IPS-NIHi7 (cell line): ENCODE results near the gene TCP10L.
"Not testable (repeated sequence)": the region's sequence is repeated elsewhere in the genome, so short reads cannot be mapped to it uniquely, and the experiment has no call there.

ENCODE experiments used
- DNase-seq: peaks from one replicate; pipeline ENCODE4 v3.0.0; 2012; ENCODE audit warnings: mixed read lengths; ENCODE audit errors: extremely low spot score

The TCP10L gene

GRCh38 chr21:32587120-32587519 lies 1.8 kb upstream of the TCP10L start:
- no peak for DNase-seq

DNA sequence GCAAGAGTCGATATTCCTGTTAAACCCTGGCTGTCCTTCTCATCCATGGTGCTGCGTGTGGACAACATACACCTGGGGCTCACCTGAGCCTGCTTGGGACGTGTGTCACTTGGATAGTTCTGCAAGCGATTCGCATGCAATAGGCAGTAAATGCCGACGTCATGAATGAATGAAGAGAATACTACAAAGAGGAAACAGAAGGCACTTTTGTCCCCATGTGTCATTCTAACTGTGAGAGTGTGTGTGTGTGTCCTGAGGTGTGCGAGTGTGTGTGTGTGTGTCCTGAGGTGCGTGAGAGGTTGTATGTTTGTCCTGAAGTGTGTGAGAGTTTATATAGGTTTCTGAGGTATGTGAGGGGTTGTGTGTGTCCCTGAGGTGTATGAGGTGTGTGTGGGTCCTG lies 647 bp upstream of the TCP10L start:
- DNase-seq = no peak

GRCh38 chr21:32584472-32584871 lies 851 bp downstream of the TCP10L start:
- DNase-seq = no peak

- no peak for DNase-seq
These were observed 3.6 kb downstream of the TCP10L start for GRCh38 chr21:32581732-32582131.

GRCh38 chr21:32580949-32581348 lies 4.4 kb downstream of the TCP10L start:
- no peak for DNase-seq

DNA sequence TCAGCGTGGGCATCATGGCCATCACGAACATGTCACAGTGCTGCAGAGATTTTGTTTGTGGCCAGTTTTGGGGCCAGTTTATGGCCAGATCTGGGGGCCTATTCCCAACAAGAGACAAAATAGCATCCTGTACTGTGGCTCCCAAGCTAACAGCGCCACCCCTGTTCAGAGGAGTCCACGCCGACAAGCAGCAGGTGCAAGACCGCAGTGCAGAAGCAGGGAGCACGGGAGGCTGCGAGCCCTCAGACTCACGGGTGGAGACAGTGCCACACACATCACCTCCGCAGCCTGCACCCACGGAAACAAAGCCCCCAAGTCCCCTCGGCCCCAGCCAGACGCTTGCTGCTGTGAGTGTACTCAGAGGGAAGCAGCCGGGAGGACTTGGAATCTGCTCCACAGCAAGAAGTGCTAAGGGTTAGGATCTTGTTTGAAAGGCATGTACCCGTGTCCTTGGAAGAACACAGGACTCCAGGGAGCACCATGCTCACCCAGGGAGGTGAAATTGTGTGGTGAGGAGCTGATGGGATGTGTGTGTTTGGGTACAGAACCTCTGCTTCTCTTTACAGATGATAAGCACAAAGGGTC lies 7.1 kb downstream of the TCP10L start:
- peak; percentile 46 for DNase-seq

GRCh38 chr21:32576011-32576410 lies 9.3 kb downstream of the TCP10L start:
- DNase-seq = no peak

GRCh38 chr21:32574946-32575925 lies 10.1 kb downstream of the TCP10L start:
- no peak for DNase-seq

- no peak for DNase-seq
These were observed 12.5 kb downstream of the TCP10L start for GRCh38 chr21:32572574-32573420.

DNA sequence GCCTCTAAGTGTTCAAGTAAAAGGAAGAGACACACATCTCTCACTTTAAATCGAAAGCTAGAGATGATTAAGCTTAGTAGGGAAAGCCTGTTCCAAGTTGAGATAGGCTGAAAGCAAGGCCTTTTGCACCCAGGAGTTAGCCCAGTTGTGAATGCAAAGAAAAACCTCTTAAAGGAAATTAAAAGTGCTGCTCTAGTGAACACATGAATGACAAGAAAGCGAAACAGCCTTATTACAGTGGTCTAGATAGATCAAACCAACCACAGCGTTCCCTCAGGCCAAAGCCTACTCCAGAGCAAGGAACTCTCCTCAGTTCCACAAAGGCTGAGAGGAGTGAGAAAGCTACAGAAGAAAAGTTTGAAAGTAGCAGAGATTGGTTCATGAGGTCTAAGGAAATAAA lies 14.9 kb downstream of the TCP10L start:
- DNase-seq = no peak

GRCh38 chr21:32569261-32570230 lies 15.8 kb downstream of the TCP10L start:
- DNase-seq = peak; percentile 81

GRCh38 chr21:32567626-32568025 lies 17.7 kb downstream of the TCP10L start:
- no peak for DNase-seq

DNA sequence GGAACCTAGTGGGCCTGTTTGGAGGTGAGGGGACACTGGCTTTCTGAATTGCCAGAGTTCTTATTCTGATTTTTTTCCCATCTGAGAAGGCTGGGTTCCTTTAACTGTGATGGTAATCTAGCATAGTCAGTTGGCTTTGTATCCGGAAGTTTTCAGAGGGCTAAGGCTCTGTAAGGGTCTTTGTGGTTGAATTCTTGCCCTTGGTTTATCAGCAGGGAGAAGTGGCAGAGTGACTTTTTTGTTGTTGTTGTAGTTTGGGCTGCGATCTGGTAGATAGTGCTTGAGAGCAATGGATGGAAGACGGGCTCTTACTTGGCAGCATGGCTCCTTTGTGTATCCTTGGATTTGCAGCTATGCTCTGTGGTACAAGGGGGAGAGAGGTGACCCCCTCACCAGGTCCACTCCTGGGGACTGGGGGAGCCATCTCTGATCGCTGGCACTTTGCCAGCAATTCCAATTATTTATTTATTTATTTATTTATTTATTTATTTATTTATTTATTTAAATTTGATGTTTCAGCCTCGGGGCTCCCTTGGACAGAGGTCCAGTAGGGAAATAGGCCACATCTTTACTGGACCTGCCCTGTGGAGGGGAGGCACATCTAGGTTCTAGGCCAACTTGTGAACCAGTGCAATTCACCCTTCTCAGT lies 18.5 kb downstream of the TCP10L start:
- no peak for DNase-seq

DNA sequence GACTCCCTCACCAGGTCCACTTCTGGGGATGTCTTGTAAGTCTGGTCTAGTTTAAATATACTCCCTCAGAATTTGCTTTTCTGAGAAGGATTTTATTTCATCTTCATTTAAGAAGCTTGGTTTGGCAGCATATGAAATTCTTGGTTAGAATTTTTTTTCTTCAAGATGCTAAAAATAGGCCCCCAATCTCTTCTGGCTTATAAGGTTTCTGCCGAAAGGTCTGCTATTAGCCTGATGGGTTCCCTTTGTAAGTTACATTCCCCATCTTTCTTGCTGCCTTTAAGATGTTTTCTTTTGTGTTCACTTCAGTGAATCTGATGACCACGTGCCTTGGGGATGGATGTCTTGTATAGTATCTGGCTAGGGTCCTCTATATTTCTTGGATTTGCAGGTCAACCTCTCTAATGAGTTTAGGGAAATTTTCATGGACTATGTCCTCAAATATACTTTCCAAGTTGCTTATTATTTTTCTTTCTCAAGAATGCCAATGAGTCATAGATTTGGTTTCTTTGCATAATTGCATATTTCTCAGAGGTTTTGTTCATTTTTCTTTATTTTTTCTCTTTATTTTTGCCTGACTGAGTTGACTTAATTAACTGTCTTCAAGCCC lies 19.4 kb downstream of the TCP10L start:
- no peak for DNase-seq

DNA sequence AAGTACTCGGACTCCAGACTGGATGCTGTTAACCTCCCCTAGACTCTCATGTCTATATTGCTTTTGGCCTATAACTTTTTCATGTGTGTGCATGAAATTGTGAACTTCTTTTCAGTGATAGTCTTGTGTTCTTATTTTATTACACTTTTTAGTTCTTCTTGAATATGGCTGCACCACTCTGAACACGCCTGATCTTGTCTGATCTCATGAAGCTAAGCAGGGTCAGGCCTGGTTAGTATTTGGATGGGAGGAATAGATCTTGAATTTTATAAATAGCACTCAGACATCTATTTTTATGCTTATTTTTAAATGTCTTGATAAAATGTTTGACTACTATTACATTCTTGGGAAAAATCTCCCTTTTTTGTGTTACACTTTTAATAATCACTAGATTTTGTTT lies 22.4 kb downstream of the TCP10L start:
- DNase-seq = no peak

GRCh38 chr21:32562426-32562825 lies 22.9 kb downstream of the TCP10L start:
- DNase-seq = no peak

DNA sequence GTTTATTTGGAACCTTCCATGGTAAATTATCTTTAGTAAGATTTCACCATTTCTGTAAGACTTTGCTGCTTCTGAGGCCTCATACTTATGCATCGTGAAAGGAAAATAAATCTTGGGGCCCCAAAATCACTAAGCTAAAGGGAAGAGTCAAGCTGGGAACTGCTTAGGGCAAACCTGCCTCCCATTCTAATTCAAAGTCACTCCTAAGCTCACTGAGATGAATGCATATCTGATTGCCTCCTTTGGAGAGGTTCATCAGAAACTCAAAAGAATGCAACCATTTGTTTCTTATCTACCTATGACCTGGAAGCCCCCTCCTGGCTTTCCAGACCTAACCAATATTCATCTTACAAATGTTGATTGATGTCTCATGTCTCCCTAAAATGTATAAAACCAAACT lies 23.8 kb downstream of the TCP10L start:
- DNase-seq = not testable (repeated sequence)

DNA sequence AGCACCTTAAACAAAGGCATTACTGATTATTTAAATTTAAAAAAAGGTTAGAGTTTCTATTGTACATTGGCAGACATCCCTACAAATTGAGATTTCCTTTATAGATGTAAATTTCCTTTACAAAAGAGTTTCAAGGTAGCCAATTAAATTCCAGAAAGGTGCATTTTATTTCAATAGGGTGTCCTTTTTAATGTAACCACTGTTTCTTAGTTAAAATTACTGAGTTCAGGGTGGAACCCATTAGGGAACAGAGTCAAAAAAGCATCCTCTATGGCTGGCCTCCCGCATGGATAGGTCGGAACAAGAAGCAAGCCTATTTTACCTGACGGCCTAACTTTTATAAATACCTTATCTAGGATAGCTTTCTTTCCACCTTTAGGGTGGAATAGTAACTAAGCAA lies 24.4 kb downstream of the TCP10L start:
- DNase-seq = no peak

DNA sequence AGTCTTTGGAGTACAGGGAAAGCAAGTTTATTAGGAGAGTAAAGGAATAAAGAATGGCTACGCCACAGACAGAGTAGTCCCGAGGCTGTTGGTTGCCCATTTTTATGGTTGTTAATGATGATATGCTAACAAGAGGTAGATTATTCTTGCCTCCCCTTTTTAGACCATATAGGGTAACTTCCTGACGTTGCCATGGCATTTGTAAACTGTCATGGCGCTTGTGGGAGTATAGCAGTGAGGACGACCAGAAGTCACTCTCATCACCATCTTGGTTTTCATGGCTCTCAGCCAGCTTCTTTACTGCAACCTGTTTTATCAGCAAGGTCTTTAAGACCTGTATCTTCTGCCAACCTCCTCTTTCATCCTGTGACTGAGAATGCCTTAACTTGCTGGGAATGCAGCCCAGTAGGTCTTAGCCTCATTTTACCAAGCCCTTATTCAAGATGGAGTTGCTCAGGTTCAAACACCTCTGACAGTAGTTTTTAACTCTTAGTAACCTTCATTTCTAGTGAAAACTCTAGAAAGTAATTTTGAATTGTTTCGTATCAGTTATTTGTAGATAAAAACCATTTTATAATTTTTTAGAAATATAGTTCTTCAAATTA lies 26.2 kb downstream of the TCP10L start:
- DNase-seq = no peak

DNA sequence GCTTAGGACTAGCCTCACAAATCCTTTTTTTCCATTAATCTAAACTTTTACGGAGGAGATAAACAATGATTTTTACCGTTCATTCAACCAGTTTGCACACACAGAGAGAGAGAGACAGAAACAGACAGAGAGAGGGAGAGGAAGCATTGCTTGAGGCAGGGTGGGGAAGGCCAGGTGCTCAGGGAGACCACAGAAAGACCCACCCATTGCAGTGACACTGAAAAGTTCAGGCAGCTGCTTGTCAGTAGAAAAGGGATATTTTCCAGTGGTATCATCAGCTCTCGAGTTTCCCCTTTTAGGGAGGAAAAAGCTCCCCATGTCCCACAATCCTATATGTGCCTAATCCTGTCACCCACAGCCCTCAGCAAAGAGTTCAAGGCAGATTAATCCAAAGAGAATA lies 27.2 kb downstream of the TCP10L start:
- no peak for DNase-seq
